GM12878 (cell line): ENCODE measurements around the gene RPL18. TPM values are rescaled to one million over a fixed set of nuclear protein-coding genes. Genes with fewer than 3 reads are reported as not detected.

Experiments used
- ATAC-seq: fragments of 200-7000 bp; cut with Tn5 transposase; 3 replicates; pipeline ENCODE4 v1.9.1; 2020; ENCODE audit warnings: mild to moderate bottlenecking, moderate library complexity
- BruUV-seq: library from RNA; stranded (reverse); fragments of 400-500 nt; replicated peaks from 2 replicates; lab custom pipeline; 2021; lab: Mats Ljungman, UMichigan
- CTCF ChIA-PET: fragments of 300-600 bp; sonication (Branson Sonifier 250); formaldehyde crosslinking; extraction: SDS; loops from one replicate; lab custom pipeline; 2021; ENCODE audit warnings: inconsistent platforms; lab: Yijun Ruan, JAX
- POLR2A ChIA-PET: fragments of 350-600 bp; formaldehyde crosslinking; extraction: SDS; loops from one replicate; lab custom pipeline; 2021; ENCODE audit warnings: inconsistent platforms; lab: Charles Lee
- RAD21 ChIA-PET: fragments of 300-600 bp; sonication (Branson Sonifier 250); formaldehyde crosslinking; loops from one replicate; lab custom pipeline; 2023; ENCODE audit warnings: antibody characterized with exemption; ENCODE audit not compliant: unreplicated experiment; lab: Charles Lee
- SMC1A ChIA-PET: fragments of 300-600 bp; sonication (Branson Sonifier 250); formaldehyde crosslinking; loops from one replicate; lab custom pipeline; 2023; ENCODE audit not compliant: unreplicated experiment, uncharacterized antibody; lab: Charles Lee
- DNase-seq: peaks from one replicate; pipeline ENCODE4 v3.0.0-alpha.2; 2011; ENCODE audit warnings: low read depth, low spot score
- FAIRE-seq: peaks from 3 replicates; lab custom pipeline; 2011; peaks lifted over from hg19 to GRCh38; lab: Jason Lieb, UNC
- H2AFZ ChIP-seq: 2 replicates; pipeline ENCODE4 v1.6.0; 2011; ENCODE audit warnings: low read depth, low read length, control low read depth; ENCODE audit not compliant: control insufficient read depth
- H3K27ac ChIP-seq: 2 replicates; pipeline ENCODE4 v1.5.1; 2011; ENCODE audit warnings: control low read depth; ENCODE audit not compliant: control insufficient read depth, insufficient read depth
- H3K27me3 ChIP-seq, 2 experiments: replicated peaks in 1 of 2; 2 replicates each; pipeline versions ENCODE4 v1.6.0 to v1.6.1; 2011; ENCODE audit warnings: low read length in 1 of 2; ENCODE audit not compliant: control insufficient read depth in 2 of 2, insufficient read depth in 2 of 2
- H3K36me3 ChIP-seq, 2 experiments: 2 replicates each; pipeline ENCODE4 v1.5.1; 2011; ENCODE audit warnings: low read length in 1 of 2; ENCODE audit not compliant: control insufficient read depth in 2 of 2, insufficient read depth in 2 of 2
- H3K4me1 ChIP-seq: 2 replicates; pipeline ENCODE4 v1.6.1; 2011; ENCODE audit warnings: mild to moderate bottlenecking, low read length, moderate library complexity, mixed read lengths; ENCODE audit not compliant: control insufficient read depth, insufficient read depth
- H3K4me2 ChIP-seq: 2 replicates; pipeline ENCODE4 v1.6.0; 2011; ENCODE audit warnings: control low read depth; ENCODE audit not compliant: control insufficient read depth, insufficient read depth
- H3K4me3 ChIP-seq: fragments of 200-600 bp; sonication (generic); 2 replicates; pipeline ENCODE4 v1.5.1; 2016
- H3K79me2 ChIP-seq: 2 replicates; pipeline ENCODE4 v1.6.0; 2011; ENCODE audit warnings: low read length; ENCODE audit not compliant: control insufficient read depth, insufficient read depth
- H3K9ac ChIP-seq: 2 replicates; pipeline ENCODE4 v1.8.0; 2011; ENCODE audit warnings: low read length, control low read depth, mixed read lengths; ENCODE audit not compliant: control insufficient read depth, insufficient read depth
- H3K9me3 ChIP-seq: replicated peaks from 3 replicates; pipeline ENCODE4 v1.5.1; 2011; ENCODE audit warnings: mild to moderate bottlenecking, low read length; ENCODE audit not compliant: control insufficient read depth, insufficient read depth
- H4K20me1 ChIP-seq: 2 replicates; pipeline ENCODE4 v1.6.0; 2011; ENCODE audit not compliant: control insufficient read depth, insufficient read depth
- CEBPB ChIP-seq, 2 experiments: fragments of 150-350 bp in 1 of 2; IDR thresholded peaks; 2 replicates each; pipeline ENCODE4 v1.6.1; 2012 to 2014; ENCODE audit warnings: low read depth in 2 of 2, low read length in 2 of 2, borderline replicate concordance in 1 of 2, inconsistent platforms in 1 of 2
- IKZF1 ChIP-seq: fragments of 450-650 bp; conservative IDR thresholded peaks from 2 replicates; pipeline ENCODE4 v1.6.1; 2017; ENCODE audit warnings: antibody characterized with exemption, mild to moderate bottlenecking
- SREBF2 ChIP-seq: IDR thresholded peaks from 2 replicates; pipeline ENCODE4 v1.6.1; 2012; ENCODE audit warnings: mild to moderate bottlenecking, low read length
- SUZ12 ChIP-seq: fragments of 200-600 bp; sonication (generic); IDR thresholded peaks from one replicate; pipeline ENCODE4 v1.6.1; 2018; ENCODE audit warnings: antibody characterized with exemption, mild to moderate bottlenecking; ENCODE audit not compliant: unreplicated experiment
- WGBS: methylation state at CpG from one replicate; pipeline ENCODE4 v1.1.6; 2016; ENCODE audit warnings: low lambda C conversion rate; ENCODE audit not compliant: insufficient replicate concordance, insufficient coverage; ENCODE audit errors: missing lambda C conversion rate; 5-methylcytosine and 5-hydroxymethylcytosine counted together
- in situ Hi-C: fragments of 300-500 bp; cut with MboI; formaldehyde crosslinking; loops from 9 replicates; pipeline ENCODE4 v1.14.3; 2018; ENCODE audit warnings: mixed read lengths
- intact Hi-C: fragments of 100-400 bp; cut with micrococcal nuclease; formaldehyde crosslinking; loops from one replicate; pipeline ENCODE4 v1.14.2; 2022; ENCODE audit not compliant: unreplicated experiment
- polyA plus RNA-seq, 11 experiments: library from polyadenylated mRNA; depleted of rRNA in 4 of 11; unstranded in 6 of 11; stranded (reverse) in 5 of 11; fragments of >200 nt; fragmentation: Nextera tagmentation in 4 of 11; fragmentation: Illumina TruSeq in 1 of 11; extraction: Ambion mirVana in 4 of 11; extraction: Trizol in 1 of 11; gene quantifications; 1 replicate in 1 of 11; 2 replicates in 10 of 11; pipeline versions ENCODE4 v1.2.1 to v1.2.3, GENCODE V29; 2011 to 2016; ENCODE audit warnings: inconsistent platforms in 2 of 11, missing spikeins in 2 of 11, low read depth in 1 of 11
- total RNA-seq, 4 experiments: library from RNA; depleted of rRNA in 3 of 4; stranded (reverse); fragments of >200 nt in 3 of 4; fragmentation: Illumina TruSeq in 1 of 4; extraction: Trizol in 1 of 4; gene quantifications; 2 replicates each; pipeline versions ENCODE4 v1.2.1 to v1.2.3, GENCODE V29; 2013 to 2021
- TF ChIP-seq, protein P1 (sequence below): IDR thresholded peaks from 2 replicates; pipeline ENCODE4 v1.6.1; 2012; ENCODE audit warnings: low read depth, low read length, improper control_type of control experiment
- TF ChIP-seq, protein P2 (sequence below): fragments of 450-650 bp; IDR thresholded peaks from 2 replicates; pipeline ENCODE4 v1.6.1; 2016; ENCODE audit warnings: mild to moderate bottlenecking, moderate library complexity, borderline replicate concordance

Gene RPL18
- total and polyA plus RNA-seq, 10 of the 15 experiments (the other 5 are each of a cell fraction or from before 2014, with no cell fraction given): 393 to 4,267 (median 2,019) TPM

DNA sequence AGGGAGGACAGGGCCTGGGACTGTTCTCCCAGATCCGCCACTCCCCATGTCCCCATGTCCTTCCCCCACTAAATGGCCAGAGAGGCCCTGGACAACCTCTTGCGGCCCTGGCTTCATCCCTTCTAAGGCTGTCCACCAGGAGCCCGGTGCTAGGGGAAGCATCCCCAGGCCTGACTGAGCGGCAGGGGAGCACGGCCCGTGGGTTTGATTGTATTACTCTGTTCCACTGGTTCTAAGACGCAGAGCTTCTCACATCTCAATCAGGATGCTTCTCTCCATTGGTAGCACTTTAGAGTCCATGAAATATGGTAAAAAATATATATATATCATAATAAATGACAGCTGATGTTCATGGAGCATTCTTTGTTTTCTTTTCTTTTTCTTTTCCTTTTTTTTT lies 11.6 kb downstream of the RPL18 start:
- SMC1A ChIA-PET: no interaction called here
- Histone ChIP-seq H3K36me3 (no peaks in the 10 kb centered on the region), H3K9ac (no peak overlapping the region), H3K4me3 (no peak overlapping the region), H3K4me1 (no peaks in the 10 kb centered on the region), H3K9me3 (no peaks in the 10 kb centered on the region), H3K27me3 (no peaks in the 10 kb centered on the region), H3K79me2 (no peaks in the 10 kb centered on the region), H3K4me2 (no peak overlapping the region), H4K20me1 (no peaks in the 10 kb centered on the region), H3K27ac (no peak overlapping the region), H2AFZ (no peak overlapping the region)
- BruUV-seq: no TSS peak
- CTCF ChIA-PET: interaction anchor here (2.0 to 2.7 kb wide), 4 partner anchors 10 to 22 kb away, joined by 8 to 26 read pairs (median 16); no protein-coding TSS in a partner anchor
- RAD21 ChIA-PET: interaction anchor here (1.0 kb wide), 1 partner anchor 23 kb away, joined by 3 read pairs; no protein-coding TSS in a partner anchor
- FAIRE-seq: no peak
- 80% methylated on average over 7 of the region's 7 CpGs for WGBS
- POLR2A ChIA-PET: no interaction called here
- in situ Hi-C loops: no loop called here
- DNase-seq: no peak
- TF ChIP-seq SREBF2 (no peak), CEBPB (IDR thresholded peaks at IDR 0.05; ENCODE audit: borderline replicate concordance in 1 of 2, low read depth in 2 of 2, low read length in 2 of 2) (no peak), IKZF1 (no peak), SUZ12 (no peak)
- TF ChIP-seq, protein P1, sequence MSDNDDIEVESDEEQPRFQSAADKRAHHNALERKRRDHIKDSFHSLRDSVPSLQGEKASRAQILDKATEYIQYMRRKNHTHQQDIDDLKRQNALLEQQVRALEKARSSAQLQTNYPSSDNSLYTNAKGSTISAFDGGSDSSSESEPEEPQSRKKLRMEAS: no peak
- TF ChIP-seq, protein P2, sequence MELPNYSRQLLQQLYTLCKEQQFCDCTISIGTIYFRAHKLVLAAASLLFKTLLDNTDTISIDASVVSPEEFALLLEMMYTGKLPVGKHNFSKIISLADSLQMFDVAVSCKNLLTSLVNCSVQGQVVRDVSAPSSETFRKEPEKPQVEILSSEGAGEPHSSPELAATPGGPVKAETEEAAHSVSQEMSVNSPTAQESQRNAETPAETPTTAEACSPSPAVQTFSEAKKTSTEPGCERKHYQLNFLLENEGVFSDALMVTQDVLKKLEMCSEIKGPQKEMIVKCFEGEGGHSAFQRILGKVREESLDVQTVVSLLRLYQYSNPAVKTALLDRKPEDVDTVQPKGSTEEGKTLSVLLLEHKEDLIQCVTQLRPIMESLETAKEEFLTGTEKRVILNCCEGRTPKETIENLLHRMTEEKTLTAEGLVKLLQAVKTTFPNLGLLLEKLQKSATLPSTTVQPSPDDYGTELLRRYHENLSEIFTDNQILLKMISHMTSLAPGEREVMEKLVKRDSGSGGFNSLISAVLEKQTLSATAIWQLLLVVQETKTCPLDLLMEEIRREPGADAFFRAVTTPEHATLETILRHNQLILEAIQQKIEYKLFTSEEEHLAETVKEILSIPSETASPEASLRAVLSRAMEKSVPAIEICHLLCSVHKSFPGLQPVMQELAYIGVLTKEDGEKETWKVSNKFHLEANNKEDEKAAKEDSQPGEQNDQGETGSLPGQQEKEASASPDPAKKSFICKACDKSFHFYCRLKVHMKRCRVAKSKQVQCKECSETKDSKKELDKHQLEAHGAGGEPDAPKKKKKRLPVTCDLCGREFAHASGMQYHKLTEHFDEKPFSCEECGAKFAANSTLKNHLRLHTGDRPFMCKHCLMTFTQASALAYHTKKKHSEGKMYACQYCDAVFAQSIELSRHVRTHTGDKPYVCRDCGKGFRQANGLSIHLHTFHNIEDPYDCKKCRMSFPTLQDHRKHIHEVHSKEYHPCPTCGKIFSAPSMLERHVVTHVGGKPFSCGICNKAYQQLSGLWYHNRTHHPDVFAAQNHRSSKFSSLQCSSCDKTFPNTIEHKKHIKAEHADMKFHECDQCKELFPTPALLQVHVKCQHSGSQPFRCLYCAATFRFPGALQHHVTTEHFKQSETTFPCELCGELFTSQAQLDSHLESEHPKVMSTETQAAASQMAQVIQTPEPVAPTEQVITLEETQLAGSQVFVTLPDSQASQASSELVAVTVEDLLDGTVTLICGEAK: no peak
- TF ChIP-seq, all 136 proteins: peak for 0
- no peak for ATAC-seq
- intact Hi-C loops: no loop called here
